Hepatocyte (in vitro differentiated cells): Measurements from ENCODE around the gene TTC12. TPM values are rescaled to one million over a fixed set of nuclear protein-coding genes. Genes with fewer than 3 reads are reported as not detected.

Experiments used
- DNase-seq: peaks from one replicate; pipeline ENCODE4 v3.0.0-alpha.2; 2016; ENCODE audit warnings: low spot score
- H2AFZ ChIP-seq: fragments of 200-600 bp; sonication (generic); 2 replicates; pipeline ENCODE4 v1.6.0; 2016; ENCODE audit warnings: antibody characterized with exemption, mild to moderate bottlenecking
- H3K27ac ChIP-seq: fragments of 200-600 bp; sonication (generic); 2 replicates; pipeline ENCODE4 v1.5.1; 2016; ENCODE audit warnings: mild to moderate bottlenecking
- H3K27me3 ChIP-seq: fragments of 200-600 bp; sonication (generic); 2 replicates; pipeline ENCODE4 v1.6.1; 2016
- H3K36me3 ChIP-seq: fragments of 200-600 bp; sonication (generic); replicated peaks from 2 replicates; pipeline ENCODE4 v1.5.1; 2016; ENCODE audit warnings: low read depth; ENCODE audit not compliant: insufficient read depth
- H3K4me1 ChIP-seq: fragments of 200-600 bp; sonication (generic); 2 replicates; pipeline ENCODE4 v1.5.1; 2016; ENCODE audit warnings: mild to moderate bottlenecking, moderate library complexity; ENCODE audit not compliant: insufficient read depth
- H3K4me2 ChIP-seq: fragments of 200-600 bp; sonication (generic); 2 replicates; pipeline ENCODE4 v1.6.0; 2016
- H3K4me3 ChIP-seq: fragments of 200-600 bp; sonication (generic); 2 replicates; pipeline ENCODE4 v1.5.1; 2016; ENCODE audit warnings: mild to moderate bottlenecking
- H3K79me2 ChIP-seq: fragments of 200-600 bp; sonication (generic); 2 replicates; pipeline ENCODE4 v1.6.0; 2017; ENCODE audit warnings: mild to moderate bottlenecking
- H3K9me2 ChIP-seq: fragments of 200-600 bp; sonication (generic); replicated peaks from 2 replicates; pipeline ENCODE4 v1.6.0; 2017; ENCODE audit warnings: mild to moderate bottlenecking; ENCODE audit not compliant: insufficient read depth
- H3K9me3 ChIP-seq: fragments of 200-600 bp; sonication (generic); 2 replicates; pipeline ENCODE4 v1.5.1; 2016; ENCODE audit warnings: low read depth, mild to moderate bottlenecking
- H4K20me1 ChIP-seq: fragments of 200-600 bp; sonication (generic); 2 replicates; pipeline ENCODE4 v1.6.0; 2016; ENCODE audit warnings: mild to moderate bottlenecking; ENCODE audit not compliant: insufficient read depth, poor library complexity, severe bottlenecking
- CTCF ChIP-seq: fragments of 200-600 bp; sonication (generic); IDR thresholded peaks from 2 replicates; pipeline ENCODE4 v1.5.1; 2016; ENCODE audit warnings: antibody characterized with exemption, mild to moderate bottlenecking; ENCODE audit not compliant: poor library complexity
- EZH2 ChIP-seq: fragments of 200-600 bp; sonication (generic); IDR thresholded peaks from 2 replicates; pipeline ENCODE4 v1.6.1; 2016; ENCODE audit warnings: antibody characterized with exemption, mild to moderate bottlenecking, borderline replicate concordance
- EZH2phosphoT487 ChIP-seq: fragments of 200-600 bp; sonication (generic); IDR thresholded peaks from one replicate; pipeline ENCODE4 v1.6.1; 2018; ENCODE audit warnings: antibody characterized with exemption, mild to moderate bottlenecking, low read depth, moderate library complexity; ENCODE audit not compliant: unreplicated experiment, severe bottlenecking
- WGBS: methylation state at CpG from one replicate; pipeline ENCODE4 v1.1.6; 2016; ENCODE audit warnings: low lambda C conversion rate; ENCODE audit errors: missing lambda C conversion rate; 5-methylcytosine and 5-hydroxymethylcytosine counted together
- polyA plus RNA-seq: library from polyadenylated mRNA; unstranded; fragments of >200 nt; fragmentation: Nextera tagmentation; extraction: Ambion mirVana; gene quantifications from 2 replicates; pipeline ENCODE4 v1.2.1, GENCODE V29; 2016
- total RNA-seq: library from RNA; depleted of rRNA; stranded (reverse); fragments of >200 nt; gene quantifications from 2 replicates; pipeline ENCODE4 v1.2.3, GENCODE V29; 2014

Gene TTC12
- total and polyA plus RNA-seq, 2 experiments from 2014 or later = 9.2 to 12.4 TPM

GRCh38 chr11:113317339-113317738 lies 3.0 kb downstream of the TTC12 start:
- H3K9me3 ChIP-seq = no peaks in the 10 kb centered on the region
- H3K27me3 ChIP-seq = no peaks in the 10 kb centered on the region
- H3K4me1 ChIP-seq = peaks cover 14% of the 10 kb centered on the region
- no peaks in the 10 kb centered on the region for H4K20me1 ChIP-seq
- no peak overlapping the region for H2AFZ ChIP-seq
- H3K4me3 ChIP-seq = no peak overlapping the region
- TF ChIP-seq EZH2 (no peak), CTCF (no peak), EZH2phosphoT487 (no peak)
- peaks cover 5% of the 10 kb centered on the region for H3K79me2 ChIP-seq
- no peak overlapping the region for H3K27ac ChIP-seq
- 81% methylated on average over 2 of the region's 2 CpGs for WGBS
- H3K36me3 ChIP-seq = no peaks in the 10 kb centered on the region
- H3K4me2 ChIP-seq = no peak overlapping the region
- no peak for DNase-seq
- no peaks in the 10 kb centered on the region for H3K9me2 ChIP-seq

- Histone ChIP-seq H3K27me3 (no peaks in the 10 kb centered on the region), H3K4me3 (no peak overlapping the region), H3K27ac (no peak overlapping the region), H4K20me1 (no peaks in the 10 kb centered on the region), H3K36me3 (no peaks in the 10 kb centered on the region), H3K4me2 (no peak overlapping the region), H3K79me2 (peaks cover 5% of the 10 kb centered on the region), H2AFZ (no peak overlapping the region), H3K9me2 (no peaks in the 10 kb centered on the region), H3K9me3 (no peaks in the 10 kb centered on the region), H3K4me1 (peaks cover 9% of the 10 kb centered on the region)
- TF ChIP-seq EZH2 (no peak), EZH2phosphoT487 (no peak), CTCF (no peak)
- 98% methylated on average over 4 of the region's 4 CpGs for WGBS
- DNase-seq = no peak
Measured at GRCh38 chr11:113319085-113319484, 4.7 kb downstream of the TTC12 start.

- Histone ChIP-seq H3K9me3 (no peaks in the 10 kb centered on the region), H3K4me3 (no peak overlapping the region), H4K20me1 (no peaks in the 10 kb centered on the region), H2AFZ (no peak overlapping the region), H3K27me3 (no peaks in the 10 kb centered on the region), H3K4me2 (no peak overlapping the region), H3K79me2 (no peaks in the 10 kb centered on the region), H3K4me1 (no peaks in the 10 kb centered on the region), H3K27ac (no peak overlapping the region), H3K36me3 (no peaks in the 10 kb centered on the region), H3K9me2 (no peaks in the 10 kb centered on the region)
- 84% methylated on average over 4 of the region's 4 CpGs for WGBS
- no peak for DNase-seq
- TF ChIP-seq EZH2phosphoT487 (no peak), CTCF (no peak), EZH2 (no peak)
Measured at GRCh38 chr11:113322158-113322557, 7.8 kb downstream of the TTC12 start.

GRCh38 chr11:113324250-113324649 lies 9.9 kb downstream of the TTC12 start:
- Histone ChIP-seq H3K4me2 (no peak overlapping the region), H3K9me2 (no peaks in the 10 kb centered on the region), H3K4me1 (no peaks in the 10 kb centered on the region), H3K9me3 (no peaks in the 10 kb centered on the region), H3K27me3 (no peaks in the 10 kb centered on the region), H2AFZ (no peak overlapping the region), H3K36me3 (no peaks in the 10 kb centered on the region), H4K20me1 (no peaks in the 10 kb centered on the region), H3K4me3 (no peak overlapping the region), H3K79me2 (no peaks in the 10 kb centered on the region), H3K27ac (no peak overlapping the region)
- TF ChIP-seq EZH2phosphoT487 = no peak
- no peak for TF ChIP-seq CTCF
- no peak for TF ChIP-seq EZH2
- DNase-seq = no peak
- WGBS = 98% methylated on average over 5 of the region's 5 CpGs
